Measurements from ENCODE around the gene DNAL4.

Gene DNAL4

GRCh38 chr22:38788021-38788816 lies 5.7 kb downstream of the DNAL4 start:
- no peak for DNase-seq (ENCODE audit: low read depth in 3 of 3, low spot score in 1 of 3)

- no peak for DNase-seq (ENCODE audit: low read depth in 3 of 3, low spot score in 1 of 3)
These were observed 7.3 kb downstream of the DNAL4 start for GRCh38 chr22:38786631-38787030.

GRCh38 chr22:38784856-38785255 lies 9.1 kb downstream of the DNAL4 start:
- no peak for DNase-seq (ENCODE audit: low read depth in 3 of 3, low spot score in 1 of 3)

GRCh38 chr22:38784035-38784434 lies 9.9 kb downstream of the DNAL4 start:
- no peak for DNase-seq (ENCODE audit: low read depth in 3 of 3, low spot score in 1 of 3)

- DNase-seq (ENCODE audit: low read depth in 3 of 3, low spot score in 1 of 3): no peak
These were observed 10.8 kb downstream of the DNAL4 start for GRCh38 chr22:38783095-38783615.

- DNase-seq (ENCODE audit: low read depth in 3 of 3, low spot score in 1 of 3): no peak
These were observed 11.4 kb downstream of the DNAL4 start for GRCh38 chr22:38782402-38783094.

- no peak for DNase-seq (ENCODE audit: low read depth in 3 of 3, low spot score in 1 of 3)
These were observed 12.9 kb downstream of the DNAL4 start for GRCh38 chr22:38781033-38781432.

GRCh38 chr22:38777087-38777671 lies 16.8 kb downstream of the DNAL4 start:
- DNase-seq (ENCODE audit: low read depth in 3 of 3, low spot score in 1 of 3): no peak

GRCh38 chr22:38776086-38776485 lies 17.9 kb downstream of the DNAL4 start:
- DNase-seq (ENCODE audit: low read depth in 3 of 3, low spot score in 1 of 3): no peak

GRCh38 chr22:38775656-38776055 lies 18.3 kb downstream of the DNAL4 start:
- no peak for DNase-seq (ENCODE audit: low read depth in 3 of 3, low spot score in 1 of 3)

GRCh38 chr22:38774496-38775166 lies 19.3 kb downstream of the DNAL4 start:
- no peak for DNase-seq (ENCODE audit: low read depth in 3 of 3, low spot score in 1 of 3)

- DNase-seq (ENCODE audit: low read depth in 3 of 3, low spot score in 1 of 3): no peak
These were observed 20.5 kb downstream of the DNAL4 start for GRCh38 chr22:38773363-38773946.

GRCh38 chr22:38772623-38772873 lies 21.4 kb downstream of the DNAL4 start:
- no peak for DNase-seq (ENCODE audit: low read depth in 3 of 3, low spot score in 1 of 3)

GRCh38 chr22:38770257-38770949 lies 23.5 kb downstream of the DNAL4 start:
- no peak for DNase-seq (ENCODE audit: low read depth in 3 of 3, low spot score in 1 of 3)

GRCh38 chr22:38768036-38768435 lies 25.9 kb downstream of the DNAL4 start:
- DNase-seq (ENCODE audit: low read depth in 3 of 3, low spot score in 1 of 3): no peak

- no peak for DNase-seq (ENCODE audit: low read depth in 3 of 3, low spot score in 1 of 3)
These were observed 26.6 kb downstream of the DNAL4 start for GRCh38 chr22:38767313-38767712.

- DNase-seq (ENCODE audit: low read depth in 3 of 3, low spot score in 1 of 3): no peak
These were observed 27.7 kb downstream of the DNAL4 start for GRCh38 chr22:38766076-38766777.

GRCh38 chr22:38762551-38762983 lies 31.4 kb downstream of the DNAL4 start:
- no peak for DNase-seq (ENCODE audit: low read depth in 3 of 3, low spot score in 1 of 3)

GRCh38 chr22:38761202-38762162 lies 32.5 kb downstream of the DNAL4 start:
- DNase-seq (ENCODE audit: low read depth in 3 of 3, low spot score in 1 of 3): no peak
